GM11168 (cell line): Measurements from ENCODE around the gene HCLS1.
"Not testable (repeated sequence)": the region's sequence is repeated elsewhere in the genome, so short reads cannot be mapped to it uniquely, and the experiment has no call there.

Experiments used
- in situ Hi-C: fragments of 300-500 bp; cut with MboI; formaldehyde crosslinking; loops from one replicate; pipeline ENCODE4 v1.12.0; 2022; ENCODE audit warnings: low sequenced_read_pairs; ENCODE audit not compliant: unreplicated experiment

Gene HCLS1

GRCh38 chr3:121604759-121605158 lies 55.9 kb downstream of the HCLS1 start:
- in situ Hi-C loops = no loop called here

GRCh38 chr3:121601212-121601812 lies 59.4 kb downstream of the HCLS1 start:
- in situ Hi-C loops = no loop called here

GRCh38 chr3:121599900-121600299 lies 60.8 kb downstream of the HCLS1 start:
- in situ Hi-C loops = not testable (repeated sequence)

- in situ Hi-C loops = no loop called here
Observed at GRCh38 chr3:121598564-121598963, 62.1 kb downstream of the HCLS1 start.

- in situ Hi-C loops = no loop called here
Observed at GRCh38 chr3:121595765-121596406, 64.8 kb downstream of the HCLS1 start.

- in situ Hi-C loops = no loop called here
Observed at GRCh38 chr3:121594850-121595249, 65.9 kb downstream of the HCLS1 start.

- in situ Hi-C loops = not testable (repeated sequence)
Observed at GRCh38 chr3:121593806-121594205, 66.9 kb downstream of the HCLS1 start.

GRCh38 chr3:121592856-121593702 lies 67.6 kb downstream of the HCLS1 start, which contains the start of gene FBXO40:
Gene FBXO40 (plus strand): TSS chr3:121593379. CDS start chr3:121620576, 27,197 bp downstream.
- in situ Hi-C loops = no loop called here

- in situ Hi-C loops = no loop called here
Observed at GRCh38 chr3:121584418-121584817, 76.3 kb downstream of the HCLS1 start.

GRCh38 chr3:121581691-121582090 lies 79.0 kb downstream of the HCLS1 start:
- in situ Hi-C loops = no loop called here
